HEK293 (cell line): ENCODE results near the gene PROSER3.

ENCODE experiments used
- CTCF ChIA-PET: fragments of 350-600 bp; formaldehyde crosslinking; extraction: SDS; loops from one replicate; lab custom pipeline; 2021; ENCODE audit warnings: antibody characterized with exemption; lab: Yijun Ruan, JAX
- POLR2A ChIA-PET: fragments of 300-600 bp; formaldehyde crosslinking; extraction: SDS; loops from one replicate; lab custom pipeline; 2020; ENCODE audit warnings: antibody characterized with exemption, inconsistent platforms; lab: Yijun Ruan, JAX
- H3K27ac ChIP-seq: fragments of 200-500 bp; sonication (Bioruptor generic); 2 replicates; pipeline ENCODE4 v1.5.1; 2014; ENCODE audit warnings: low read depth, low read length, control low read depth, inconsistent platforms; ENCODE audit errors: extremely low read depth
- H3K36me3 ChIP-seq, 2 experiments: fragments of 200-500 bp in 1 of 2; sonication (Bioruptor generic) in 1 of 2; 1 replicate in 1 of 2; 2 replicates in 1 of 2; pipeline ENCODE4 v1.5.1; 2014 to 2017; ENCODE audit warnings: inconsistent platforms in 2 of 2, low read length in 2 of 2; ENCODE audit not compliant: control insufficient read depth in 2 of 2, insufficient read depth in 1 of 2
- H3K4me1 ChIP-seq: fragments of 200-500 bp; sonication (Bioruptor generic); 2 replicates; pipeline ENCODE4 v1.5.1; 2014; ENCODE audit warnings: mild to moderate bottlenecking, low read length, inconsistent platforms; ENCODE audit not compliant: control insufficient read depth, insufficient read depth
- H3K4me3 ChIP-seq: 2 replicates; pipeline ENCODE4 v1.5.1; 2011; ENCODE audit warnings: low read depth, mild to moderate bottlenecking, control low read depth, low read length, moderate library complexity
- H3K9me3 ChIP-seq: fragments of 200-500 bp; sonication (Bioruptor generic); 2 replicates; pipeline ENCODE4 v1.5.1; 2014; ENCODE audit warnings: low read depth, low read length, inconsistent platforms; ENCODE audit not compliant: control insufficient read depth, insufficient read depth
- GLIS1 ChIP-seq: fragments of 450-650 bp; formaldehyde crosslinking; IDR thresholded peaks from 2 replicates; pipeline ENCODE4 v1.5.1; 2016; ENCODE audit warnings: missing biosample characterization, missing genetic modification characterization
- HOXC10 ChIP-seq: sonication (generic); formaldehyde crosslinking; IDR thresholded peaks from 2 replicates; pipeline ENCODE4 v1.8.1; 2023; ENCODE audit warnings: mild to moderate bottlenecking, missing genetic modification reagents
- MYNN ChIP-seq: fragments of 450-650 bp; formaldehyde crosslinking; IDR thresholded peaks from 2 replicates; pipeline ENCODE4 v1.5.1; 2016; ENCODE audit warnings: missing biosample characterization, missing genetic modification characterization, borderline replicate concordance
- SP3 ChIP-seq: fragments of 450-650 bp; formaldehyde crosslinking; IDR thresholded peaks from 2 replicates; pipeline ENCODE4 v1.5.1; 2016; ENCODE audit warnings: missing biosample characterization, missing genetic modification characterization
- SP7 ChIP-seq: fragments of 450-650 bp; formaldehyde crosslinking; IDR thresholded peaks from 2 replicates; pipeline ENCODE4 v1.5.1; 2016; ENCODE audit warnings: missing biosample characterization, missing genetic modification characterization
- ZFP37 ChIP-seq: fragments of 450-650 bp; formaldehyde crosslinking; IDR thresholded peaks from 2 replicates; pipeline ENCODE4 v1.5.1; 2016; ENCODE audit warnings: missing biosample characterization, missing genetic modification characterization
- ZNF114 ChIP-seq: fragments of 450-650 bp; formaldehyde crosslinking; IDR thresholded peaks from 2 replicates; pipeline ENCODE4 v1.5.0; 2017; ENCODE audit warnings: missing biosample characterization, missing genetic modification characterization
- ZNF146 ChIP-seq: fragments of 450-650 bp; formaldehyde crosslinking; IDR thresholded peaks from 2 replicates; pipeline ENCODE4 v1.5.1; 2016; ENCODE audit warnings: missing biosample characterization, missing genetic modification characterization
- ZNF184 ChIP-seq: fragments of 450-650 bp; IDR thresholded peaks from 2 replicates; pipeline ENCODE4 v1.5.1; 2018; ENCODE audit warnings: missing biosample characterization, mild to moderate bottlenecking, missing genetic modification characterization
- ZNF214 ChIP-seq: fragments of 450-650 bp; formaldehyde crosslinking; IDR thresholded peaks from 2 replicates; pipeline ENCODE4 v1.5.1; 2017; ENCODE audit warnings: missing biosample characterization, mild to moderate bottlenecking, missing genetic modification characterization, borderline replicate concordance
- ZNF24 ChIP-seq: fragments of 450-650 bp; formaldehyde crosslinking; IDR thresholded peaks from 2 replicates; pipeline ENCODE4 v1.5.1; 2016; ENCODE audit warnings: missing biosample characterization, missing genetic modification characterization
- ZNF571 ChIP-seq: fragments of 450-650 bp; formaldehyde crosslinking; IDR thresholded peaks from 2 replicates; pipeline ENCODE4 v1.5.0; 2017; ENCODE audit warnings: missing biosample characterization, missing genetic modification characterization
- ZNF585B ChIP-seq: fragments of 450-650 bp; formaldehyde crosslinking; IDR thresholded peaks from 2 replicates; pipeline ENCODE4 v1.5.1; 2016; ENCODE audit warnings: missing biosample characterization, missing genetic modification characterization
- ZNF624 ChIP-seq: fragments of 450-650 bp; formaldehyde crosslinking; IDR thresholded peaks from 2 replicates; pipeline ENCODE4 v1.5.1; 2017; ENCODE audit warnings: missing biosample characterization, missing genetic modification characterization
- ZNF701 ChIP-seq: fragments of 450-650 bp; formaldehyde crosslinking; IDR thresholded peaks from 2 replicates; pipeline ENCODE4 v1.5.1; 2016; ENCODE audit warnings: missing biosample characterization, missing genetic modification characterization
- ZNF768 ChIP-seq: fragments of 450-650 bp; formaldehyde crosslinking; IDR thresholded peaks from 2 replicates; pipeline ENCODE4 v1.5.1; 2018; ENCODE audit warnings: missing biosample characterization, mild to moderate bottlenecking, missing genetic modification characterization
- TF ChIP-seq, protein P1 (sequence below): fragments of 450-650 bp; formaldehyde crosslinking; conservative IDR thresholded peaks from 2 replicates; pipeline ENCODE4 v1.5.1; 2016; ENCODE audit warnings: low read depth, missing biosample characterization, missing genetic modification characterization
- TF ChIP-seq, protein P2 (sequence below): fragments of 450-650 bp; formaldehyde crosslinking; IDR thresholded peaks from 2 replicates; pipeline ENCODE4 v1.5.1; 2016; ENCODE audit warnings: missing biosample characterization, missing genetic modification characterization
- TF ChIP-seq, protein P3 (sequence below): fragments of 450-650 bp; IDR thresholded peaks from 2 replicates; pipeline ENCODE4 v1.5.1; 2018; ENCODE audit warnings: missing biosample characterization, missing genetic modification characterization
- TF ChIP-seq, protein P4 (sequence below): fragments of 450-650 bp; formaldehyde crosslinking; IDR thresholded peaks from 2 replicates; pipeline ENCODE4 v1.5.1; 2016; ENCODE audit warnings: missing biosample characterization, missing genetic modification characterization
- TF ChIP-seq, protein P5 (sequence below): fragments of 450-650 bp; formaldehyde crosslinking; IDR thresholded peaks from 2 replicates; pipeline ENCODE4 v1.5.1; 2016; ENCODE audit warnings: missing biosample characterization, missing genetic modification characterization

PROSER3 gene

DNA sequence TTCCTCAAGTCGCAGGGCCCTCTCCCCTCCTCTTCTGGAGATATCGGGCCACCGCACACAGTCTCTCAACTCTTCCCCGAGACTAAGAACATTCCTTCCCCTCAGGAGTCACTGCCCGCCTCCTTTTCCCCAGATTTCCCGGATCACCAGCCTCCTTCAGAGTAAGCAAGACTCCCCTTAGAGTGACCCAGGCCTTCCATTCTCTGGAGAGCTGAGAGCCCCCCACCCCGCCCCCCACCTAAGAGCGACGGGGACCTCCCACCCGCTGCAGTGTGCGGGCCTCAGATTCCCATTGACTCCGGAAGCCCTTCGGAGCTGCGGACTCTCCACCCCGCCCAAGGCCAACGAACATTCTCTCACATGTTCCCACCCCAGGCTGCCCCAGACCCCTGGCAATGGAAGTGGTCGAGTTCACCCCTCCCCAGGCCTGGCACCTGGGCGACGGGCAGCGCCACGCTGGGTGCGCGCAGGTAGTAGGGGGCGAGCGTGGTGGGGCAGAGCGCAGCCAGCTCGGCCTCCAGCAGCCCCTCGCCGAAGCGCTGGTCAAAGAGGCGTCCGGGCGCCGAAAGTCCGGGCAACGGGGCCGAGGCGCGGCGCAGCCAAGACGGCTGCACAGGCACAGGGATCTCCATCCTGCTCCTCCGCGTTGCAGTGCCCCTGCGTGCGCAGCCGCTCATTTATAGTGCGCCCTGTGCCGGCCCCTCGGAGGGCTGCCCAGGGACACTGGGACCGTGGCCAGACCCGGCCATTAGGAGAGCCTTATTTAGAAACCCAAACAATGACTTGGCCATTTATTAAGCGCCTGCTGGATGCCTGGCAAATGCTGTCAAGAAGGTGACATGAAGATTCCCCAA is 1.4 kb upstream of the PROSER3 start, which contains the start of gene HSPB6 (continued):
- TF ChIP-seq, protein P1, sequence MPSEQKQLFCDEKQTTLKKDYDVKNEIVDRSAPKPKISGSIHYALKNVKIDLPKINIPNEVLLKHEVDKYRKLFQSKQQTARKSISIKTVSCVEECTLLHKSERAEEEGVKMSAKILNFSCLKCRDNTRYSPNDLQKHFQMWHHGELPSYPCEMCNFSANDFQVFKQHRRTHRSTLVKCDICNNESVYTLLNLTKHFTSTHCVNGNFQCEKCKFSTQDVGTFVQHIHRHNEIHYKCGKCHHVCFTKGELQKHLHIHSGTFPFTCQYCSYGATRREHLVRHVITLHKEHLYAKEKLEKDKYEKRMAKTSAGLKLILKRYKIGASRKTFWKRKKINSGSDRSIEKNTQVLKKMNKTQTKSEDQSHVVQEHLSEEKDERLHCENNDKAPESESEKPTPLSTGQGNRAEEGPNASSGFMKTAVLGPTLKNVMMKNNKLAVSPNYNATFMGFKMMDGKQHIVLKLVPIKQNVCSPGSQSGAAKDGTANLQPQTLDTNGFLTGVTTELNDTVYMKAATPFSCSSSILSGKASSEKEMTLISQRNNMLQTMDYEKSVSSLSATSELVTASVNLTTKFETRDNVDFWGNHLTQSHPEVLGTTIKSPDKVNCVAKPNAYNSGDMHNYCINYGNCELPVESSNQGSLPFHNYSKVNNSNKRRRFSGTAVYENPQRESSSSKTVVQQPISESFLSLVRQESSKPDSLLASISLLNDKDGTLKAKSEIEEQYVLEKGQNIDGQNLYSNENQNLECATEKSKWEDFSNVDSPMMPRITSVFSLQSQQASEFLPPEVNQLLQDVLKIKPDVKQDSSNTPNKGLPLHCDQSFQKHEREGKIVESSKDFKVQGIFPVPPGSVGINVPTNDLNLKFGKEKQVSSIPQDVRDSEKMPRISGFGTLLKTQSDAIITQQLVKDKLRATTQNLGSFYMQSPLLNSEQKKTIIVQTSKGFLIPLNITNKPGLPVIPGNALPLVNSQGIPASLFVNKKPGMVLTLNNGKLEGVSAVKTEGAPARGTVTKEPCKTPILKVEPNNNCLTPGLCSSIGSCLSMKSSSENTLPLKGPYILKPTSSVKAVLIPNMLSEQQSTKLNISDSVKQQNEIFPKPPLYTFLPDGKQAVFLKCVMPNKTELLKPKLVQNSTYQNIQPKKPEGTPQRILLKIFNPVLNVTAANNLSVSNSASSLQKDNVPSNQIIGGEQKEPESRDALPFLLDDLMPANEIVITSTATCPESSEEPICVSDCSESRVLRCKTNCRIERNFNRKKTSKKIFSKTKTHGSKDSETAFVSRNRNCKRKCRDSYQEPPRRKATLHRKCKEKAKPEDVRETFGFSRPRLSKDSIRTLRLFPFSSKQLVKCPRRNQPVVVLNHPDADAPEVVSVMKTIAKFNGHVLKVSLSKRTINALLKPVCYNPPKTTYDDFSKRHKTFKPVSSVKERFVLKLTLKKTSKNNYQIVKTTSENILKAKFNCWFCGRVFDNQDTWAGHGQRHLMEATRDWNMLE = no peak
- TF ChIP-seq ZNF571 (tag by site-specific recombination) = no peak

DNA sequence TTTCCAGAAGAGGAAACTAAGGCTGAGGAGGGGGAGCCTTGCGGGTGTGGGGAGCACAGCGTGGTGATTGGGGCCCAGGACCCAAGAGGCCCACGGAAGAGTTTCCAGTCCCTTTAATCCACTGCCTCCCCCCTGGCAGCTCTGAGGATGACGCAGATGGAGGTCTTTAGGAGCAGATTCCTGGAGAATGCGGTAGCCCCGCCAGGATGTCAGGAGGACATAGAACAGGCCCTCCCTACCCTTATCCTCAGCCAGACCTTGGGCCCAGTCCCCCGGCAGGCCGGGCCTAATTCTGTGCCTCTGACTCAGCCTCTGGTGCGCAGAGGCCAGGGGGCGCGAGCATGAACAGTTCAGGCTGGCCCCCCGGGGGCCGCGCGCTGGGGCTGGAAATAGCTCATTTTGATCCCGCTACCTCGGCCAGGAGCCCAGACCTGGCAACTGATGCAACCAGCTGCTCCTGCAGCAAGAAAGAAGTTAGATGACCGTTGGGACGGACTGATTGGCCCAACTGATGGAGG is 686 bp upstream of the PROSER3 start:
- ChIA-PET POLR2A (interaction anchor here (0.6 to 3.0 kb wide), 20 partner anchors 8 to 257 kb away, joined by 3 to 87 read pairs (median 4); partner anchors contain the start of genes ALKBH6, ARHGAP33, COX6B1 and IGFLR1), CTCF (interaction anchor here (0.5 to 1.4 kb wide), 6 partner anchors 9 to 176 kb away, joined by 3 to 7 read pairs (median 4); partner anchors contain the start of genes LIN37, PSENEN and U2AF1L4)
- peak overlapping the region; percentile 27 for H3K4me3 ChIP-seq
- H3K4me1 ChIP-seq = peaks cover 15% of the 10 kb centered on the region
- H3K9me3 ChIP-seq = no peaks in the 10 kb centered on the region
- peak overlapping the region; percentile 95 for H3K27ac ChIP-seq
- H3K36me3 ChIP-seq = peaks cover 62 to 63% of the 10 kb centered on the region in 2 experiments
- TF ChIP-seq ZNF768 (tag by site-specific recombination) (no peak), ZNF114 (no peak), ZNF701 (tag by site-specific recombination) (no peak), ZNF184 (tag by site-specific recombination) (no peak; the same call in 1 of the 2 replicates), ZFP37 (tag by site-specific recombination) (peak; percentile 96), ZNF24 (tag by site-specific recombination) (peak; percentile 56; the same call in 1 of the 2 replicates), SP7 (peak; percentile 72), MYNN (no peak), ZNF146 (tag by site-specific recombination) (no peak; the same call in 1 of the 2 replicates), HOXC10 (CRISPR knock-in tag) (no peak), SP3 (tag by site-specific recombination) (no peak), ZNF585B (tag by site-specific recombination) (no peak), ZNF624 (tag by site-specific recombination) (no peak), ZNF214 (no peak), GLIS1 (tag by site-specific recombination) (peak; percentile 99)
- TF ChIP-seq, protein P2, sequence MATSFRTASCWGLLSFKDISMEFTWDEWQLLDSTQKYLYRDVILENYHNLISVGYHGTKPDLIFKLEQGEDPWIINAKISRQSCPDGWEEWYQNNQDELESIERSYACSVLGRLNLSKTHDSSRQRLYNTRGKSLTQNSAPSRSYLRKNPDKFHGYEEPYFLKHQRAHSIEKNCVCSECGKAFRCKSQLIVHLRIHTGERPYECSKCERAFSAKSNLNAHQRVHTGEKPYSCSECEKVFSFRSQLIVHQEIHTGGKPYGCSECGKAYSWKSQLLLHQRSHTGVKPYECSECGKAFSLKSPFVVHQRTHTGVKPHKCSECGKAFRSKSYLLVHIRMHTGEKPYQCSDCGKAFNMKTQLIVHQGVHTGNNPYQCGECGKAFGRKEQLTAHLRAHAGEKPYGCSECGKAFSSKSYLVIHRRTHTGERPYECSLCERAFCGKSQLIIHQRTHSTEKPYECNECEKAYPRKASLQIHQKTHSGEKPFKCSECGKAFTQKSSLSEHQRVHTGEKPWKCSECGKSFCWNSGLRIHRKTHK (tag by site-specific recombination) = no peak
- TF ChIP-seq, protein P3, sequence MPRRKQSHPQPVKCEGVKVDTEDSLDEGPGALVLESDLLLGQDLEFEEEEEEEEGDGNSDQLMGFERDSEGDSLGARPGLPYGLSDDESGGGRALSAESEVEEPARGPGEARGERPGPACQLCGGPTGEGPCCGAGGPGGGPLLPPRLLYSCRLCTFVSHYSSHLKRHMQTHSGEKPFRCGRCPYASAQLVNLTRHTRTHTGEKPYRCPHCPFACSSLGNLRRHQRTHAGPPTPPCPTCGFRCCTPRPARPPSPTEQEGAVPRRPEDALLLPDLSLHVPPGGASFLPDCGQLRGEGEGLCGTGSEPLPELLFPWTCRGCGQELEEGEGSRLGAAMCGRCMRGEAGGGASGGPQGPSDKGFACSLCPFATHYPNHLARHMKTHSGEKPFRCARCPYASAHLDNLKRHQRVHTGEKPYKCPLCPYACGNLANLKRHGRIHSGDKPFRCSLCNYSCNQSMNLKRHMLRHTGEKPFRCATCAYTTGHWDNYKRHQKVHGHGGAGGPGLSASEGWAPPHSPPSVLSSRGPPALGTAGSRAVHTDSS (tag by site-specific recombination) = no peak
- TF ChIP-seq, protein P4, sequence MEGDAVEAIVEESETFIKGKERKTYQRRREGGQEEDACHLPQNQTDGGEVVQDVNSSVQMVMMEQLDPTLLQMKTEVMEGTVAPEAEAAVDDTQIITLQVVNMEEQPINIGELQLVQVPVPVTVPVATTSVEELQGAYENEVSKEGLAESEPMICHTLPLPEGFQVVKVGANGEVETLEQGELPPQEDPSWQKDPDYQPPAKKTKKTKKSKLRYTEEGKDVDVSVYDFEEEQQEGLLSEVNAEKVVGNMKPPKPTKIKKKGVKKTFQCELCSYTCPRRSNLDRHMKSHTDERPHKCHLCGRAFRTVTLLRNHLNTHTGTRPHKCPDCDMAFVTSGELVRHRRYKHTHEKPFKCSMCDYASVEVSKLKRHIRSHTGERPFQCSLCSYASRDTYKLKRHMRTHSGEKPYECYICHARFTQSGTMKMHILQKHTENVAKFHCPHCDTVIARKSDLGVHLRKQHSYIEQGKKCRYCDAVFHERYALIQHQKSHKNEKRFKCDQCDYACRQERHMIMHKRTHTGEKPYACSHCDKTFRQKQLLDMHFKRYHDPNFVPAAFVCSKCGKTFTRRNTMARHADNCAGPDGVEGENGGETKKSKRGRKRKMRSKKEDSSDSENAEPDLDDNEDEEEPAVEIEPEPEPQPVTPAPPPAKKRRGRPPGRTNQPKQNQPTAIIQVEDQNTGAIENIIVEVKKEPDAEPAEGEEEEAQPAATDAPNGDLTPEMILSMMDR (tag by site-specific recombination) = peak; percentile 74
- TF ChIP-seq, protein P5, sequence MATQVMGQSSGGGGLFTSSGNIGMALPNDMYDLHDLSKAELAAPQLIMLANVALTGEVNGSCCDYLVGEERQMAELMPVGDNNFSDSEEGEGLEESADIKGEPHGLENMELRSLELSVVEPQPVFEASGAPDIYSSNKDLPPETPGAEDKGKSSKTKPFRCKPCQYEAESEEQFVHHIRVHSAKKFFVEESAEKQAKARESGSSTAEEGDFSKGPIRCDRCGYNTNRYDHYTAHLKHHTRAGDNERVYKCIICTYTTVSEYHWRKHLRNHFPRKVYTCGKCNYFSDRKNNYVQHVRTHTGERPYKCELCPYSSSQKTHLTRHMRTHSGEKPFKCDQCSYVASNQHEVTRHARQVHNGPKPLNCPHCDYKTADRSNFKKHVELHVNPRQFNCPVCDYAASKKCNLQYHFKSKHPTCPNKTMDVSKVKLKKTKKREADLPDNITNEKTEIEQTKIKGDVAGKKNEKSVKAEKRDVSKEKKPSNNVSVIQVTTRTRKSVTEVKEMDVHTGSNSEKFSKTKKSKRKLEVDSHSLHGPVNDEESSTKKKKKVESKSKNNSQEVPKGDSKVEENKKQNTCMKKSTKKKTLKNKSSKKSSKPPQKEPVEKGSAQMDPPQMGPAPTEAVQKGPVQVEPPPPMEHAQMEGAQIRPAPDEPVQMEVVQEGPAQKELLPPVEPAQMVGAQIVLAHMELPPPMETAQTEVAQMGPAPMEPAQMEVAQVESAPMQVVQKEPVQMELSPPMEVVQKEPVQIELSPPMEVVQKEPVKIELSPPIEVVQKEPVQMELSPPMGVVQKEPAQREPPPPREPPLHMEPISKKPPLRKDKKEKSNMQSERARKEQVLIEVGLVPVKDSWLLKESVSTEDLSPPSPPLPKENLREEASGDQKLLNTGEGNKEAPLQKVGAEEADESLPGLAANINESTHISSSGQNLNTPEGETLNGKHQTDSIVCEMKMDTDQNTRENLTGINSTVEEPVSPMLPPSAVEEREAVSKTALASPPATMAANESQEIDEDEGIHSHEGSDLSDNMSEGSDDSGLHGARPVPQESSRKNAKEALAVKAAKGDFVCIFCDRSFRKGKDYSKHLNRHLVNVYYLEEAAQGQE (tag by site-specific recombination) = peak; percentile 70
